Pancreas (tissue), 10 donors: Measurements from ENCODE around the gene KNL1. TPM values are rescaled to one million over a fixed set of nuclear protein-coding genes. Genes with fewer than 3 reads are reported as not detected.

Experiments
- ATAC-seq, 4 donors: fragments of 200-7000 bp; cut with Tn5 transposase; one replicate each; pipeline versions ENCODE4 v1.8.0 to v1.9.1; 2020; ENCODE audit warnings: mild to moderate bottlenecking in 4 of 4, moderate library complexity in 4 of 4
- DNase-seq, 6 donors: peaks; one replicate each; pipeline ENCODE4 v3.0.0-alpha.2; 2020
- FAIRE-seq: peaks from 2 replicates; lab custom pipeline; 2012; peaks lifted over from hg19 to GRCh38; lab: Jason Lieb, UNC
- H3K27ac ChIP-seq, 4 donors: fragments of 200-600 bp; sonication (generic); 1 replicate in 3 of 4; 2 replicates in 1 of 4; pipeline versions ENCODE4 v1.5.0 to v1.8.0; 2020
- H3K27me3 ChIP-seq, 4 donors: fragments of 200-600 bp; one replicate each; pipeline ENCODE4 v1.8.0; 2021
- H3K36me3 ChIP-seq, 3 donors: fragments of 200-600 bp; sonication (generic) in 1 of 3; one replicate each; pipeline versions ENCODE4 v1.5.0 to v1.8.0; 2020 to 2021
- H3K4me1 ChIP-seq, 3 donors: fragments of 200-600 bp; one replicate each; pipeline ENCODE4 v1.8.0; 2021
- H3K4me3 ChIP-seq, 4 donors: fragments of 200-600 bp; sonication (generic) in 2 of 4; one replicate each; pipeline versions ENCODE4 v1.5.0 to v1.8.0; 2020 to 2021
- H3K9me3 ChIP-seq, 4 donors: fragments of 200-600 bp; one replicate each; pipeline ENCODE4 v1.8.0; 2021
- CTCF ChIP-seq, 4 donors: fragments of 200-600 bp; sonication (generic) in 3 of 4; IDR thresholded peaks; one replicate each; pipeline versions ENCODE4 v1.5.0 to v1.8.0; 2021; ENCODE audit warnings: antibody characterized with exemption in 4 of 4
- WGBS, 2 donors: extraction: QIAGEN DNeasy Blood & Tissue Kit; methylation state at CpG; one replicate each; pipeline ENCODE4 v1.1.7; 2013; 5-methylcytosine and 5-hydroxymethylcytosine counted together
- intact Hi-C, 3 donors: fragments of 100-400 bp; cut with DNase I; formaldehyde crosslinking; loops; one replicate each; pipeline versions ENCODE4 v1.11.1 to v1.14.2; 2022
- polyA plus RNA-seq, 2 donors: library from polyadenylated mRNA; stranded (reverse); fragments of 200-250 nt; gene quantifications; one replicate each; pipeline ENCODE4 v1.2.3, GENCODE V29; 2013
- total RNA-seq, 6 donors: library from RNA; stranded (reverse); fragmentation: NEBNext Ultra II Directional in 4 of 6; extraction: Animal tissue kit (Norgen Biotek cat#: 25700) in 4 of 6; gene quantifications; one replicate each; pipeline versions ENCODE4 v1.2.1 to v1.2.4, GENCODE V29; 2021 to 2023
- donor health status: healthy with polysubstance abuse.
- donor health status: DM: no; HTN: no; CAD: no; lungs with moderate emphysema.
- donor health status: DM: no; HTN: no; CAD: no.
- donor health status: control.
- donor health status: control.
- donor health status: Bipolar disorder and iron deficiency.
- donor health status: DM: yes; HTN: yes; CAD: no.
- donor health status: DM: no; HTN: no; CAD: no.
- donor health status: DM: no; HTN: no; CAD: no.
- donor health status: DM: yes; HTN: yes; CAD: no.

KNL1 gene
- total and polyA plus RNA-seq, 8 donors: 0.02 to 0.90 (median 0.29) TPM

GRCh38 chr15:40594429-40594836, 384 bp downstream of the KNL1 start:
- no peaks in the 10 kb centered on the region for H3K27me3 ChIP-seq

GRCh38 chr15:40595219-40595618, 1.2 kb downstream of the KNL1 start:
- no peak for DNase-seq
- no peak overlapping the region for H3K27ac ChIP-seq
- H3K9me3 ChIP-seq: no peaks in the 10 kb centered on the region
- no peak for FAIRE-seq
- no peak for TF ChIP-seq CTCF (IDR thresholded peaks at IDR 0.05)
- H3K36me3 ChIP-seq: no peaks in the 10 kb centered on the region
- WGBS, 2 donors: 30 to 40% methylated on average over 5 of the region's 5 CpGs
- peak overlapping the region in 1 of 4 donors; percentile 67 for H3K4me3 ChIP-seq
- ATAC-seq: no peak
- intact Hi-C loops: no loop called here
- H3K4me1 ChIP-seq: peaks cover 3 to 8% (median 7%) of the 10 kb centered on the region in 3 donors
- H3K27me3 ChIP-seq: no peaks in the 10 kb centered on the region

More at GRCh38 chr15:40594429-40594836, 384 bp downstream of the KNL1 start:
- no peak for FAIRE-seq
- peak overlapping the region; percentile 36 to 67 (median 50) for H3K4me3 ChIP-seq
- DNase-seq: peak in 5 of 6 donors; percentile 16 to 83 (median 53)
- WGBS, 2 donors: 0% methylated on average over 31 of the region's 31 CpGs
- peak overlapping the region in 1 of 4 donors; percentile 93 for H3K27ac ChIP-seq
- H3K9me3 ChIP-seq: no peaks in the 10 kb centered on the region
- TF ChIP-seq CTCF (IDR thresholded peaks at IDR 0.05): no peak
- H3K36me3 ChIP-seq: no peaks in the 10 kb centered on the region
- peaks cover 3 to 8% (median 7%) of the 10 kb centered on the region in 3 donors for H3K4me1 ChIP-seq
- ATAC-seq: peak; percentile 23 to 66 (median 52)
- intact Hi-C loops: no loop called here

- no peak for FAIRE-seq
- ATAC-seq: no peak
- TF ChIP-seq CTCF (IDR thresholded peaks at IDR 0.05): no peak
- no peaks in the 10 kb centered on the region for H3K9me3 ChIP-seq
- no peaks in the 10 kb centered on the region for H3K27me3 ChIP-seq
- intact Hi-C loops: no loop called here
- 55 to 67% methylated on average over 5 of the region's 5 CpGs for whole genome bisulfite sequencing, 2 donors
- H3K4me3 ChIP-seq: no peak overlapping the region
- DNase-seq: no peak
- no peaks in the 10 kb centered on the region for H3K36me3 ChIP-seq
- peaks cover 3 to 8% (median 7%) of the 10 kb centered on the region in 3 donors for H3K4me1 ChIP-seq
- H3K27ac ChIP-seq: no peak overlapping the region
Observed at GRCh38 chr15:40595773-40596172, 1.7 kb downstream of the KNL1 start.

GRCh38 chr15:40597024-40597423, 3.0 kb downstream of the KNL1 start:
- no peak for TF ChIP-seq CTCF (IDR thresholded peaks at IDR 0.05)
- WGBS, 2 donors: 95 to 98% methylated on average over 2 of the region's 2 CpGs
- DNase-seq (no peak), ATAC-seq (no peak), FAIRE-seq (no peak)
- Histone ChIP-seq H3K27ac (no peak overlapping the region), H3K9me3 (no peaks in the 10 kb centered on the region), H3K4me1 (peaks cover 3 to 8% (median 7%) of the 10 kb centered on the region in 3 donors), H3K36me3 (no peaks in the 10 kb centered on the region), H3K4me3 (no peak overlapping the region), H3K27me3 (no peaks in the 10 kb centered on the region)
- intact Hi-C loops: no loop called here

GRCh38 chr15:40598126-40598525, 4.1 kb downstream of the KNL1 start:
- no peak for ATAC-seq
- no peak overlapping the region for H3K4me3 ChIP-seq
- no peaks in the 10 kb centered on the region for H3K9me3 ChIP-seq
- no peaks in the 10 kb centered on the region for H3K27me3 ChIP-seq
- no peak for DNase-seq
- intact Hi-C loops: no loop called here
- no peak overlapping the region for H3K27ac ChIP-seq
- H3K4me1 ChIP-seq: peaks cover 3 to 8% (median 7%) of the 10 kb centered on the region in 3 donors
- no peak for TF ChIP-seq CTCF (IDR thresholded peaks at IDR 0.05)
- FAIRE-seq: no peak
- no peaks in the 10 kb centered on the region for H3K36me3 ChIP-seq
- 59 to 61% methylated on average over 3 of the region's 3 CpGs for WGBS, 2 donors
